SU-DHL-6 (cell line): ENCODE results near the gene TMEM106C.

Source experiments
- CTCF ChIP-seq: fragments of 200-600 bp; sonication (generic); IDR thresholded peaks from one replicate; pipeline ENCODE4 v1.5.1; 2017; ENCODE audit warnings: antibody characterized with exemption, mild to moderate bottlenecking, low read length, moderate library complexity; ENCODE audit not compliant: insufficient read depth, poor library complexity, severe bottlenecking
- EZH2phosphoT487 ChIP-seq: fragments of 200-600 bp; sonication (generic), shearing (Covaris generic); conservative IDR thresholded peaks from 2 replicates; pipeline ENCODE4 v1.6.1; 2018; ENCODE audit warnings: mild to moderate bottlenecking, antibody characterized with exemption, low read length, moderate library complexity, mixed read lengths

- no peak for TF ChIP-seq CTCF
- TF ChIP-seq EZH2phosphoT487, result no peak
Observed at GRCh38 chr12:47988073-47989022, 25.0 kb downstream of the TMEM106C start.
